Testis (tissue), 3 donors: ENCODE data around the gene WNK2. TPM values are rescaled to one million over a fixed set of nuclear protein-coding genes. Genes with fewer than 3 reads are reported as not detected.

Experiments used
- DNase-seq: peaks from one replicate; pipeline ENCODE4 v3.0.0-alpha.2; 2019
- H3K27ac ChIP-seq, 2 donors: fragments of 200-600 bp; sonication (generic); one replicate each; pipeline ENCODE4 v1.5.1; 2019
- H3K27me3 ChIP-seq: fragments of 200-600 bp; sonication (generic); one replicate; pipeline ENCODE4 v1.5.1; 2019
- H3K36me3 ChIP-seq: fragments of 200-600 bp; sonication (generic); one replicate; pipeline ENCODE4 v1.5.1; 2017; ENCODE audit warnings: low read depth; ENCODE audit errors: missing control alignments
- H3K4me1 ChIP-seq: fragments of 200-600 bp; sonication (generic); one replicate; pipeline ENCODE4 v1.5.1; 2019
- H3K4me3 ChIP-seq, 2 donors: fragments of 200-600 bp; sonication (generic); one replicate each; pipeline ENCODE4 v1.5.1; 2017 to 2019
- H3K9me3 ChIP-seq: fragments of 200-600 bp; sonication (generic); one replicate; pipeline ENCODE4 v1.5.1; 2017
- POLR2A ChIP-seq: fragments of 450-650 bp; IDR thresholded peaks from one replicate; pipeline ENCODE4 v1.6.1; 2017; ENCODE audit warnings: antibody characterized with exemption, mild to moderate bottlenecking, moderate library complexity
- WGBS, 2 donors: methylation state at CpG; one replicate each; pipeline ENCODE4 v1.1.5; 2018; 5-methylcytosine and 5-hydroxymethylcytosine counted together
- intact Hi-C: fragments of 100-400 bp; cut with DNase I; formaldehyde crosslinking; loops from one replicate; pipeline ENCODE4 v1.15.1; 2023; ENCODE audit warnings: low total_unique reads
- polyA plus RNA-seq: library from polyadenylated mRNA; stranded (reverse); fragments of 350-450 nt; fragmentation: Illumina TruSeq; extraction: RNeasy Lipid Tissue Mini Kit (QIAGEN cat#74804); gene quantifications from one replicate; pipeline ENCODE4 v1.2.3, GENCODE V29; 2014; ENCODE audit warnings: low read depth, low replicate concordance; ENCODE audit not compliant: insufficient read depth
- total RNA-seq, 2 donors: library from RNA; depleted of rRNA; stranded (reverse); fragments of >200 nt; gene quantifications; one replicate each; pipeline ENCODE4 v1.2.3, GENCODE V29; 2016
- TF ChIP-seq, protein P1 (sequence below), 3 experiments: fragments of 450-650 bp in 2 of 3; fragments of 200-600 bp in 1 of 3; sonication (generic) in 1 of 3; IDR thresholded peaks; one replicate each; pipeline ENCODE4 v1.5.1; 2016 to 2019; ENCODE audit warnings: antibody characterized with exemption in 3 of 3, mild to moderate bottlenecking in 2 of 3, moderate library complexity in 1 of 3

Gene WNK2
- total and polyA plus RNA-seq, 3 donors from 2014 or later = 29.0 to 91.1 (median 50.5) TPM

DNA sequence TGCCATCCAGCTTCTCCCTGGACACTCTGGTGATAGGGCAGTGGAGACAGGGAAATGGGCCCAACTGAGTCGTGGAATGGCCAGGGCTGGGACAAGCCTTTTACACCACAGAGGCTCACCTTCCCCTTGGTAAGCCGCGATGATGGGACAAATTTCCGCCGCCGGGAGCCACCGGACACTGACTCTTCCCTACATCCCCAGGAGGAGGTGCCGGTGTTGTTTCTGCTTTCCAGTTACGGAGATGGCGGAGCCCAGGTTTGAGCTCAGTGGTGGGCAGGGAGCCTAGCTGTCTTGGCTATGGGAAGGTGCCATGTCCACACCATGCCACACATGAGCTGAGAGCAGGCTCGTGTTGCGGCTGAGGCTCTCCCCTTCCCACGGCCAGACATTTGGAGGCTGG, 19.9 kb upstream of the WNK2 start:
- H3K4me1 ChIP-seq = peaks cover 3% of the 10 kb centered on the region
- WGBS, 2 donors = 81 to 96% methylated on average over 11 to 12 of the region's 13 CpGs
- no peaks in the 10 kb centered on the region for H3K9me3 ChIP-seq
- TF ChIP-seq, protein P1, sequence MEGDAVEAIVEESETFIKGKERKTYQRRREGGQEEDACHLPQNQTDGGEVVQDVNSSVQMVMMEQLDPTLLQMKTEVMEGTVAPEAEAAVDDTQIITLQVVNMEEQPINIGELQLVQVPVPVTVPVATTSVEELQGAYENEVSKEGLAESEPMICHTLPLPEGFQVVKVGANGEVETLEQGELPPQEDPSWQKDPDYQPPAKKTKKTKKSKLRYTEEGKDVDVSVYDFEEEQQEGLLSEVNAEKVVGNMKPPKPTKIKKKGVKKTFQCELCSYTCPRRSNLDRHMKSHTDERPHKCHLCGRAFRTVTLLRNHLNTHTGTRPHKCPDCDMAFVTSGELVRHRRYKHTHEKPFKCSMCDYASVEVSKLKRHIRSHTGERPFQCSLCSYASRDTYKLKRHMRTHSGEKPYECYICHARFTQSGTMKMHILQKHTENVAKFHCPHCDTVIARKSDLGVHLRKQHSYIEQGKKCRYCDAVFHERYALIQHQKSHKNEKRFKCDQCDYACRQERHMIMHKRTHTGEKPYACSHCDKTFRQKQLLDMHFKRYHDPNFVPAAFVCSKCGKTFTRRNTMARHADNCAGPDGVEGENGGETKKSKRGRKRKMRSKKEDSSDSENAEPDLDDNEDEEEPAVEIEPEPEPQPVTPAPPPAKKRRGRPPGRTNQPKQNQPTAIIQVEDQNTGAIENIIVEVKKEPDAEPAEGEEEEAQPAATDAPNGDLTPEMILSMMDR (IDR thresholded peaks at IDR 0.05) = no peak
- TF ChIP-seq POLR2A = no peak
- H3K4me3 ChIP-seq = no peak overlapping the region
- H3K36me3 ChIP-seq = no peaks in the 10 kb centered on the region
- H3K27ac ChIP-seq = no peak overlapping the region
- no peaks in the 10 kb centered on the region for H3K27me3 ChIP-seq
- DNase-seq = no peak
- intact Hi-C loops = loop anchor here (5.0 kb wide), 1 partner anchor 138 kb away; no protein-coding TSS in a partner anchor

DNA sequence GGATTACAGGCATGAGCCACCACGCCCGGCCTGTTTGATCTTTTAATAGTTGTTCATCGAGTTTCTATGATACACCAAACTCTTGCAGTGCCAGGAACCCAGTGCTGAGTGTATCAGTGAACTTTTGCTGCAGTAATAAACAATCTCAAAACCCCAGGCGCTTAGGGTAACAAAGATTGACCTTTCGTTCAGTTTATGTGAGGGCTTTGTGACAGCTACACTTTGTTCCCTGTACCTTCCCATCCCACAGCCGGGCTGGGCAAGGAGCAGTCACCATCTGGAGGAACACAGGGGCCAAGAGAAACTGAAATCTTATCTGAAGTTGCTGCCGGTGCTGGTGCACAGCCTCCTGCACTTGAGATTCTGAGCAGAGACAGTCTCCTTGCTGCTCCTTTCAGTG, 17.2 kb upstream of the WNK2 start:
- H3K9me3 ChIP-seq = no peaks in the 10 kb centered on the region
- H3K36me3 ChIP-seq = no peaks in the 10 kb centered on the region
- no peak for TF ChIP-seq POLR2A
- peaks cover 3% of the 10 kb centered on the region for H3K4me1 ChIP-seq
- no peak overlapping the region for H3K4me3 ChIP-seq
- 73 to 75% methylated on average over 7 of the region's 7 CpGs for WGBS, 2 donors
- no peak for DNase-seq
- no peak overlapping the region for H3K27ac ChIP-seq
- H3K27me3 ChIP-seq = no peaks in the 10 kb centered on the region
- intact Hi-C loops = no loop called here

- WGBS, 2 donors = 92 to 93% methylated on average over 6 of the region's 6 CpGs
- TF ChIP-seq, protein P1 (IDR thresholded peaks at IDR 0.05) = no peak
- TF ChIP-seq POLR2A = no peak
- H3K9me3 ChIP-seq = no peaks in the 10 kb centered on the region
- H3K27me3 ChIP-seq = no peaks in the 10 kb centered on the region
- H3K36me3 ChIP-seq = no peaks in the 10 kb centered on the region
- H3K27ac ChIP-seq = no peak overlapping the region
- intact Hi-C loops = no loop called here
- DNase-seq = no peak
- H3K4me1 ChIP-seq = peaks cover 3% of the 10 kb centered on the region
- no peak overlapping the region for H3K4me3 ChIP-seq
Observed at GRCh38 chr9:93167185-93167584, 16.8 kb upstream of the WNK2 start.

GRCh38 chr9:93167838-93168237, 16.1 kb upstream of the WNK2 start:
- Histone ChIP-seq H3K36me3 (no peaks in the 10 kb centered on the region), H3K4me3 (no peak overlapping the region), H3K27me3 (no peaks in the 10 kb centered on the region), H3K9me3 (no peaks in the 10 kb centered on the region), H3K27ac (no peak overlapping the region), H3K4me1 (peaks cover 3% of the 10 kb centered on the region)
- intact Hi-C loops = no loop called here
- DNase-seq = no peak
- 72 to 87% methylated on average over 4 of the region's 4 CpGs for WGBS, 2 donors
- no peak for TF ChIP-seq POLR2A
- TF ChIP-seq, protein P1 (IDR thresholded peaks at IDR 0.05) = no peak

DNA sequence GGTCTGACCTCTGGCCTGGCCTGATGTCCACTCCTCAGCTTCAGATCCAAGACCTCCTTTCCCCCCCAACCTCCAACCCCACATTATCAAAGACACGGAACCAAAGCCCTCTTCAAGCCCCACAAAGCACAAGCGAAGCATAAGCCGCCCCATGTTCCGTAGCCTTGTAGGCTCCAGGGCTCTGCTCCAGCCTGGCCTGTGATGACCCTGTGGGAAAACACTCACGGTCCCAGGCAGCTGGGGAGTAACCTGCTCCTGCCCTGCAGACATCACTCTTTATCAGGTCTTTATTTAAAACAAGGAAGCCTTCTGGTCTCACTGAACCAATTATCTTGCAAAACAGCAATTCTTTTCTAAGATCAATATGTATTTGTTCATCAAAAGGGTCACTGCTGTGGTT, 15.4 kb upstream of the WNK2 start:
- intact Hi-C loops = no loop called here
- no peak for DNase-seq
- Histone ChIP-seq H3K4me1 (peaks cover 3% of the 10 kb centered on the region), H3K9me3 (no peaks in the 10 kb centered on the region), H3K4me3 (no peak overlapping the region), H3K27me3 (no peaks in the 10 kb centered on the region), H3K27ac (no peak overlapping the region), H3K36me3 (no peaks in the 10 kb centered on the region)
- 83 to 91% methylated on average over 5 of the region's 5 CpGs for WGBS, 2 donors
- TF ChIP-seq POLR2A = no peak
- TF ChIP-seq, protein P1 (IDR thresholded peaks at IDR 0.05) = no peak
